Left ventricle myocardium inferior (tissue), 1 donor: ENCODE measurements around the gene SUGCT. TPM values are rescaled to one million over a fixed set of nuclear protein-coding genes. Genes with fewer than 3 reads are reported as not detected.

ENCODE experiments used
- DNase-seq: peaks from one replicate; pipeline ENCODE4 v3.0.0-alpha.2; 2020
- H3K27ac ChIP-seq: fragments of 200-600 bp; replicated peaks from 2 replicates; pipeline ENCODE4 v1.8.0; 2021
- H3K27me3 ChIP-seq: fragments of 200-600 bp; 2 replicates; pipeline ENCODE4 v1.8.0; 2021; ENCODE audit warnings: low read depth
- H3K36me3 ChIP-seq: fragments of 200-600 bp; 2 replicates; pipeline ENCODE4 v1.8.0; 2021
- H3K4me1 ChIP-seq: fragments of 200-600 bp; 2 replicates; pipeline ENCODE4 v1.8.0; 2021
- H3K4me3 ChIP-seq: fragments of 200-600 bp; 2 replicates; pipeline ENCODE4 v1.8.0; 2021; ENCODE audit warnings: mild to moderate bottlenecking, moderate library complexity
- H3K9me3 ChIP-seq: fragments of 200-600 bp; replicated peaks from 2 replicates; pipeline ENCODE4 v1.8.0; 2021
- CTCF ChIP-seq: fragments of 200-600 bp; IDR thresholded peaks from 2 replicates; pipeline ENCODE4 v1.8.0; 2021; ENCODE audit warnings: antibody characterized with exemption, mild to moderate bottlenecking, borderline replicate concordance
- intact Hi-C: fragments of 100-400 bp; cut with micrococcal nuclease; formaldehyde crosslinking; loops from one replicate; pipeline ENCODE4 v1.11.0; 2022
- total RNA-seq: library from RNA; stranded (reverse); fragmentation: NEBNext Ultra II Directional; extraction: Animal tissue kit (Norgen Biotek cat#: 25700); gene quantifications from one replicate; pipeline ENCODE4 v1.2.1, GENCODE V29; 2021
- donor health status: DM: no; HTN: yes; CAD: no; lungs with severe emphysema.

Gene SUGCT
- total RNA-seq, 1 donor from 2014 or later, result 5.0 TPM

- Histone ChIP-seq H3K27me3 (no peaks in the 10 kb centered on the region), H3K4me1 (no peaks in the 10 kb centered on the region), H3K4me3 (no peak overlapping the region), H3K27ac (no peak overlapping the region), H3K36me3 (no peaks in the 10 kb centered on the region), H3K9me3 (no peaks in the 10 kb centered on the region)
- intact Hi-C loops, result no loop called here
- no peak for DNase-seq
- TF ChIP-seq CTCF, result no peak
These were observed 746.7 kb downstream of the SUGCT start for GRCh38 chr7:40881405-40881926.

- intact Hi-C loops, result no loop called here
- Histone ChIP-seq H3K4me3 (no peak overlapping the region), H3K27ac (no peak overlapping the region), H3K36me3 (no peaks in the 10 kb centered on the region), H3K4me1 (no peaks in the 10 kb centered on the region), H3K27me3 (no peaks in the 10 kb centered on the region), H3K9me3 (no peaks in the 10 kb centered on the region)
- TF ChIP-seq CTCF, result no peak
- no peak for DNase-seq
These were observed 747.4 kb downstream of the SUGCT start for GRCh38 chr7:40882071-40882658.

GRCh38 chr7:40883826-40884225 lies 749.0 kb downstream of the SUGCT start:
- Histone ChIP-seq H3K4me1 (no peaks in the 10 kb centered on the region), H3K9me3 (no peaks in the 10 kb centered on the region), H3K36me3 (no peaks in the 10 kb centered on the region), H3K27ac (no peak overlapping the region), H3K27me3 (no peaks in the 10 kb centered on the region), H3K4me3 (no peak overlapping the region)
- intact Hi-C loops, result no loop called here
- no peak for DNase-seq
- TF ChIP-seq CTCF, result no peak

GRCh38 chr7:40884241-40884640 lies 749.4 kb downstream of the SUGCT start:
- Histone ChIP-seq H3K27me3 (no peaks in the 10 kb centered on the region), H3K9me3 (no peaks in the 10 kb centered on the region), H3K27ac (no peak overlapping the region), H3K4me3 (no peak overlapping the region), H3K36me3 (no peaks in the 10 kb centered on the region), H3K4me1 (no peaks in the 10 kb centered on the region)
- no peak for TF ChIP-seq CTCF
- DNase-seq, result no peak
- intact Hi-C loops, result no loop called here

- no peaks in the 10 kb centered on the region for H3K4me1 ChIP-seq
- H3K4me3 ChIP-seq, result no peak overlapping the region
- H3K27ac ChIP-seq, result no peak overlapping the region
- no peak for DNase-seq
- peaks cover 3% of the 10 kb centered on the region for H3K9me3 ChIP-seq
- H3K27me3 ChIP-seq, result no peaks in the 10 kb centered on the region
- H3K36me3 ChIP-seq, result no peaks in the 10 kb centered on the region
- no peak for TF ChIP-seq CTCF
- intact Hi-C loops, result no loop called here
These were observed 750.7 kb downstream of the SUGCT start for GRCh38 chr7:40885503-40885902.
